A549 (cell line): ENCODE results near the gene FRMD1.

Experiments used
- CTCF ChIP-seq: fragments of >200 bp; sonication (Bioruptor Twin); formaldehyde crosslinking; IDR thresholded peaks from 3 replicates; pipeline ENCODE4 v1.5.1; 2016
- EP300 ChIP-seq, 2 experiments: fragments of >200 bp; sonication (Bioruptor Twin); formaldehyde crosslinking; IDR thresholded peaks; 2 replicates in 1 of 2; 3 replicates in 1 of 2; pipeline ENCODE4 v1.6.1; 2016 to 2017

- TF ChIP-seq EP300 (IDR thresholded peaks at IDR 0.05): no peak
- TF ChIP-seq CTCF: no peak
Observed at GRCh38 chr6:168075787-168076202, 3.2 kb downstream of the FRMD1 start.
